CD4-positive, alpha-beta T cell treated with Interleukin-21 for 1 hour (primary cell): Measurements from ENCODE around the gene INTS2.

Experiments used
- DNase-seq: peaks from one replicate; pipeline ENCODE4 v3.0.0-alpha.2; 2020

The INTS2 gene

DNA sequence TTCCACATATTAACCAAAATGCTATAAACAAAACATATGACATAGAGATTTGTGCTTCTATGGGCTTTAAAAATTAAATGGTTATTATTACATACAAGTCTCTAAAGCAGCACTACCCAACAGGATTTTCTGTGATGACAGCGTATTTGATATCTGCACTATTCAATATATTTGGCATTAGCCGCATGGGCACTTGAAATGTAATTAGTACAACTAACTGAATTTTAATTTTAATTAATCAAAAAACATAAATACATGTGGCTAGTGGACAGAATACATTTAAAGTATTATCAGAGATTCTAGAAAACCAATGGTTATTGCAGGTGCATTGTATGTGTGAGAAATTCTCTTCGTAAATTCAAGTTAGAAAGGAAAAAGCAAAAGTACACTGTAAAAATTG, 110.3 kb downstream of the INTS2 start:
- DNase-seq: no peak

DNA sequence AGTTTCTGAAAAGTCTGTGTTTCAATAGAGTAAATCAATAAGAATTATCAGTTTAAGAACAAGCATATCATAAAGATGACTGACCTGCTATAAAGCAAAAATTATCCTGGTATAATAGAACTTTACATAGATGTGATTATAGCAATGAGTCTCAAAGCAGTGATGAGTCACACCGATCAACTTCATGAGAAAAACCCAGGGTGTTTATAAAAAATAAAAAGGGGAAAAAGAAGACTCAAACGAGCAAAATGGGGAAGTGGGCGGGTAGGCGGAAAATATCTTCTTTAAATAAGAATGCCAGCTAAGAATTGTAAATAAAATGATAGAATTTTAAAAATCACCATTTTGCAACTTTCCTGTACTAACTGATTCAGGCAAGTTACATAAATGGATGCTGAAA, 111.2 kb downstream of the INTS2 start:
- no peak for DNase-seq

DNA sequence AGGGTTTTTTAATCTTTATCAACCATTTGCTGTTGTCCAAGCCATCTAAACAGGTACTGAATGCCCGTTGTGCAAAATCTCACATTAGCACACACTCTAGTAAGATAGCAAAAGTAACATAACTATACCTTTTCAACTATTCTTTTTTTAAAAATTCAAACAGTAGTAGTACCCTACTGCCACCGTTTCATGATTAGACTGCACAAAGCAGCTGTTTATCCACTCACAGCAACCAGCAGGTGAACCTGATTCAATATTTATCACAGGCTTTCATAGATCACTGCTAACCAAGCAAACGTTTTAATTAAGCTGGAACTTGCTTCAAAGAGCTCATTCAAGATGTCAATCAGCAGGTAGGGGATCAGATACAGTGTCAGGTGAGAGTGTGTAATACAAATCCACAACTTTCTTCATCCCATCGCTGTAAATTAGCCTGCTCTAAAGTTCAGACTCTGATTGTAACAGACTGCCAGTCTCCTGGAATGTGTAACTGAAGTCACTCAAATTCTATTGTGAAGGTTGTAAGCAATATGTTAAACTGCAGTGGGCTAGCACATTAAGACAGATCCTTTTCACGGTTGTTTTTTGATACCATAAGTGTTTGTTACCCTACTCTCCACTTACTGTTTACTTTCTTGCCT, 111.8 kb downstream of the INTS2 start:
- no peak for DNase-seq
